Natural killer cell (primary cell): ENCODE measurements around the gene PANK4. TPM values are rescaled to one million over a fixed set of nuclear protein-coding genes. Genes with fewer than 3 reads are reported as not detected.

Experiments used
- ATAC-seq, 3 donors: fragments of 150-1000 bp in 2 of 3; fragments of 200-7000 bp in 1 of 3; cut with Tn5 transposase; 1 replicate in 1 of 3; 2 replicates in 2 of 3; pipeline ENCODE4 v1.10.0; 2021; ENCODE audit warnings: mild to moderate bottlenecking in 2 of 3, moderate library complexity in 2 of 3
- DNase-seq, 2 donors: peaks; one replicate each; pipeline versions ENCODE4 v3.0.0 to v3.0.0-alpha.2; 2013 to 2021; ENCODE audit warnings: mixed read lengths in 1 of 2
- H3K27ac ChIP-seq: one replicate; pipeline ENCODE4 v1.5.1; 2013; ENCODE audit warnings: mild to moderate bottlenecking, low read length
- H3K27me3 ChIP-seq: one replicate; pipeline ENCODE4 v1.6.1; 2013; ENCODE audit warnings: low read length; ENCODE audit not compliant: control insufficient read depth, insufficient read depth
- H3K36me3 ChIP-seq: one replicate; pipeline ENCODE4 v1.6.1; 2013; ENCODE audit warnings: low read length; ENCODE audit not compliant: control insufficient read depth, insufficient read depth
- H3K4me1 ChIP-seq: one replicate; pipeline ENCODE4 v1.6.1; 2013; ENCODE audit warnings: low read length; ENCODE audit not compliant: control insufficient read depth, insufficient read depth
- H3K4me3 ChIP-seq: one replicate; pipeline ENCODE4 v1.5.1; 2013; ENCODE audit warnings: low read length
- H3K9me3 ChIP-seq: one replicate; pipeline ENCODE4 v1.6.1; 2013; ENCODE audit warnings: low read length; ENCODE audit not compliant: control insufficient read depth, insufficient read depth
- H3K27ac Mint-ChIP-seq, 2 donors: one replicate each; pipeline ENCODE4 v1.8.0; 2022; ENCODE audit warnings: mild to moderate bottlenecking in 2 of 2, mixed read lengths in 2 of 2, moderate library complexity in 1 of 2
- H3K27me3 Mint-ChIP-seq, 2 donors: one replicate each; pipeline ENCODE4 v1.8.0; 2022; ENCODE audit warnings: low read depth in 2 of 2, mixed read lengths in 2 of 2
- H3K36me3 Mint-ChIP-seq: one replicate; pipeline ENCODE4 v1.8.0; 2022; ENCODE audit warnings: mixed read lengths
- H3K4me1 Mint-ChIP-seq, 2 donors: one replicate each; pipeline ENCODE4 v1.8.0; 2022; ENCODE audit warnings: mixed read lengths in 2 of 2
- H3K4me3 Mint-ChIP-seq: one replicate; pipeline ENCODE4 v1.8.0; 2022; ENCODE audit warnings: mild to moderate bottlenecking, moderate library complexity, mixed read lengths
- H3K9me3 Mint-ChIP-seq, 2 donors: one replicate each; pipeline ENCODE4 v1.8.0; 2022; ENCODE audit warnings: mixed read lengths in 2 of 2
- WGBS: methylation state at CpG from one replicate; pipeline ENCODE4 v1.1.7; 2013; ENCODE audit warnings: missing lambda C conversion rate; ENCODE audit not compliant: insufficient coverage; 5-methylcytosine and 5-hydroxymethylcytosine counted together
- intact Hi-C: fragments of 100-400 bp; cut with micrococcal nuclease; formaldehyde crosslinking; loops from one replicate; pipeline ENCODE4 v1.14.2; 2022
- total RNA-seq, 4 donors: library from RNA; stranded (reverse); fragments of 120-200 nt in 1 of 4; gene quantifications; one replicate each; pipeline versions ENCODE4 v1.2.3 to v1.2.4, GENCODE V29; 2013 to 2022
- TF ChIP-seq, protein P1 (sequence below): fragments of 200-600 bp; IDR thresholded peaks from one replicate; pipeline ENCODE4 v1.8.0; 2022; ENCODE audit warnings: antibody characterized with exemption

PANK4 gene
- total RNA-seq, 3 donors from 2014 or later (not counting 1 experiment from before 2014, with no cell fraction given): 48.2 to 75.7 (median 61.8) TPM

DNA sequence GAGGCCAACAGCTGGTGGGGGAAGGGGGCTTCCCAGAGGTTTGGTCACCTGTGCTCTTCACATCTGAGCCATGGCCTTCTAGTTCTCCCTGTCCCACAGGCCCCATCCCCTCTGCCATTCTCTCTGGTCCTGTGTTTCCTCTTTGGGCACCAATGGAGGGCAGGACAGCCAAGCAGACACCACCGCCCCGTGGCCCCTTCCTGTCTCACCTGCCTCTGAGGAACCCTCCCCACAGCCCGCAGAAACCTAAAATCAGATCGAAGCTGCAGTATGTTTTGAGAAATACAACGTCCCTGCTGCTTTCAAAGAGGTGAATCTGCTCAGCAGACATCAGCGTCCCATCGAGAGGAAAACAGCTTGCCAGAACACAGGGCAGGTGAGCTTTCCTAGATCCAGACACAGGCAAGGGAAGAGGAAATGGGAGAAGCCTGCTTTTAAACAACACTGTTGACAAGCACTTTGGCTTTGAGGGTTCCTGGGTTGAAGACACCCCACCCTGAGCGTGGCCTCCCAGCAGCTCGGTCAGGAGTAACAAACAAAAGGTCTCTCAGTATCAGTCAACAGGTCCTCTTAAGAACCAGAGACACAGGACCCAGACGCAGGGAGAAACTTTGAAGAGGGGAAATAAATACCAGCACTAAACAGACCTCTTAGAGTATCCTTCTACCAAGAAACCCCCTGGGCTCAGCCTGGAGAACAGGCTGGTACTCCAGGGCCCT lies 2.3 kb downstream of the PANK4 start:
- no peak overlapping the region for H3K4me3 ChIP-seq
- H3K27me3 Mint-ChIP-seq: peaks cover 0 to 8% of the 10 kb centered on the region in 2 donors
- ATAC-seq: no peak

DNA sequence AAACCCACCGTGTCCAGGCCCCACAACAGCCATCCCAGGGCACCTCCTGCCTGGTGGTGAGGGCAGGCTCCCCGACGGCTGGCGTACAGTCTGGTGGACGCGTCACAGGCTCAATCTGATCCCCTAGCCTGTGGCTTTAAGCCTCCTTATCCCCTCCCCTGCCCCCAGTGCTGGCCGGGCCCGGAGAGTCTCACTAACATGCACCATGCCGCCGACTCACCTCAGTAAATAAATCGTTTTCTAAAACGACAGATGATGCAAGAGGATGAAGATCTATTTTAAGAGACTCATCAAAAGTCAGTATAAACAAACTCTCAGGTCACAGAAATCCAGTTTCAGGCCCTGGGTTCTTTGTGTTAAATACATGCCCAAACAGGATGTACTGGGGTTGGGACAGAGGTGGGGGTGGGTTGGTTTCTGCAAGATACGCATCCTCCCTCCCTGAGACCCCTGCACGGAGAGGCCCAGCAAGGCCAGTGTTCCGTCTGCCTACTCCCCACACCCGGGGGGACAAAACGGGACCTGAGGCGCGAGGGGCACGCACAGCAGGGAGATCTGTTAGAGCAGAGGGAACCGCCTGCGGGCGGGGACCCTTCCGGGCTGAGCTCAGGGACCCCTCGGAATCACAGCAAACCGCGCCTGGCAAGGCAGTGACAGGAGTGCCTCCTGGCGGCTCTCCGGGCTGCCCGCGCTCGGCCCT lies 3.1 kb downstream of the PANK4 start:
- Mint-ChIP-seq H3K36me3 (no peaks in the 10 kb centered on the region), H3K4me3 (no peak overlapping the region), H3K27me3 (peaks cover 0 to 5% of the 10 kb centered on the region in 2 donors), H3K4me1 (peaks cover 24 to 40% of the 10 kb centered on the region in 2 donors), H3K27ac (peak overlapping the region; percentile 65 to 93), H3K9me3 (no peaks in the 10 kb centered on the region)
- peak overlapping the region; percentile 16 for H3K27ac ChIP-seq
- no peak overlapping the region for H3K4me3 ChIP-seq
- H3K4me1 ChIP-seq: peaks cover 43% of the 10 kb centered on the region
- ATAC-seq: no peak
- 73% methylated on average over 32 of the region's 32 CpGs for WGBS
- no peaks in the 10 kb centered on the region for H3K9me3 ChIP-seq
- peaks cover 4% of the 10 kb centered on the region for H3K27me3 ChIP-seq
- no peak for DNase-seq
- TF ChIP-seq, protein P1, sequence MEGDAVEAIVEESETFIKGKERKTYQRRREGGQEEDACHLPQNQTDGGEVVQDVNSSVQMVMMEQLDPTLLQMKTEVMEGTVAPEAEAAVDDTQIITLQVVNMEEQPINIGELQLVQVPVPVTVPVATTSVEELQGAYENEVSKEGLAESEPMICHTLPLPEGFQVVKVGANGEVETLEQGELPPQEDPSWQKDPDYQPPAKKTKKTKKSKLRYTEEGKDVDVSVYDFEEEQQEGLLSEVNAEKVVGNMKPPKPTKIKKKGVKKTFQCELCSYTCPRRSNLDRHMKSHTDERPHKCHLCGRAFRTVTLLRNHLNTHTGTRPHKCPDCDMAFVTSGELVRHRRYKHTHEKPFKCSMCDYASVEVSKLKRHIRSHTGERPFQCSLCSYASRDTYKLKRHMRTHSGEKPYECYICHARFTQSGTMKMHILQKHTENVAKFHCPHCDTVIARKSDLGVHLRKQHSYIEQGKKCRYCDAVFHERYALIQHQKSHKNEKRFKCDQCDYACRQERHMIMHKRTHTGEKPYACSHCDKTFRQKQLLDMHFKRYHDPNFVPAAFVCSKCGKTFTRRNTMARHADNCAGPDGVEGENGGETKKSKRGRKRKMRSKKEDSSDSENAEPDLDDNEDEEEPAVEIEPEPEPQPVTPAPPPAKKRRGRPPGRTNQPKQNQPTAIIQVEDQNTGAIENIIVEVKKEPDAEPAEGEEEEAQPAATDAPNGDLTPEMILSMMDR: no peak
- intact Hi-C loops: no loop called here
- peaks cover 34% of the 10 kb centered on the region for H3K36me3 ChIP-seq

More for the DNA sequence above, 2.3 kb downstream of the PANK4 start:
- intact Hi-C loops: no loop called here
- peak in 1 of 2 donors; percentile 75 for DNase-seq
- WGBS: 56% methylated on average over 10 of the region's 10 CpGs
- Mint-ChIP-seq H3K4me1 (peaks cover 24 to 46% of the 10 kb centered on the region in 2 donors), H3K36me3 (no peaks in the 10 kb centered on the region), H3K9me3 (no peaks in the 10 kb centered on the region), H3K27ac (peak overlapping the region; percentile 65 to 93), H3K4me3 (peak overlapping the region; percentile 97)
- Histone ChIP-seq H3K27ac (peak overlapping the region; percentile 28), H3K4me1 (peaks cover 50% of the 10 kb centered on the region), H3K9me3 (no peaks in the 10 kb centered on the region), H3K36me3 (peaks cover 27% of the 10 kb centered on the region), H3K27me3 (peaks cover 10% of the 10 kb centered on the region)
- TF ChIP-seq, protein P1: no peak

DNA sequence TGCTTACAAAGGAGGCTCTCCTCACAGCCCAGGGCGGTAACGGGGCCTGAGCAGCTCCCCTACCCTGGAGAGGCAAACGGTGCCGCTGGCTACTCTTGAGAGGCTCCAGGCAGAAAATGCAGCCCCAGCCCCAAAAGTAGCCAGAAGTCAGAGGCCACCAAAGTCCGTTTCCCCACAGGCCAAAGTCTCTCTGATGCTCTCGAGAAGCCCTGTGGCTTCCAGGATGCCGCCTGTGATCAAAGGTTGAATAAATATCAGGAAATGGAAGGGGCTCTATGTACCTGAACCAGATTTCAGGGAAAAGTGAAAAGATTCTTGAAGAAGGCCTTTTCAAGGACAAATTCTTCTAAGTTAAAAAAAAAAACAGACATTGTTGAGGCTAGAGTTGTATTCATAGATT lies 4.2 kb downstream of the PANK4 start:
- intact Hi-C loops: no loop called here
- no peak overlapping the region for H3K27ac ChIP-seq
- WGBS: 95% methylated on average over 7 of the region's 7 CpGs
- no peaks in the 10 kb centered on the region for H3K9me3 Mint-ChIP-seq
- peaks cover 45% of the 10 kb centered on the region for H3K36me3 ChIP-seq
- H3K9me3 ChIP-seq: no peaks in the 10 kb centered on the region
- peaks cover 41% of the 10 kb centered on the region for H3K4me1 ChIP-seq
- no peaks in the 10 kb centered on the region for H3K36me3 Mint-ChIP-seq
- H3K27ac Mint-ChIP-seq: peak overlapping the region; percentile 2 to 93
- H3K4me3 Mint-ChIP-seq: no peak overlapping the region
- no peak overlapping the region for H3K4me3 ChIP-seq
- H3K27me3 Mint-ChIP-seq: peaks cover 0 to 2% of the 10 kb centered on the region in 2 donors
- no peak for ATAC-seq
- no peak for DNase-seq
- no peaks in the 10 kb centered on the region for H3K27me3 ChIP-seq
- TF ChIP-seq, protein P1: no peak
- H3K4me1 Mint-ChIP-seq: peaks cover 24 to 39% of the 10 kb centered on the region in 2 donors
